HEK293T (cell line): ENCODE data around the gene ZFYVE21.

ENCODE experiments used
- ARNT ChIP-seq: fragments of 450-650 bp; IDR thresholded peaks from 2 replicates; pipeline ENCODE4 v1.6.1; 2017; ENCODE audit warnings: mild to moderate bottlenecking
- BHLHE40 ChIP-seq: fragments of 450-650 bp; IDR thresholded peaks from 2 replicates; pipeline ENCODE4 v1.6.1; 2016; ENCODE audit warnings: mild to moderate bottlenecking, moderate library complexity, borderline replicate concordance
- ELF4 ChIP-seq: fragments of 450-650 bp; IDR thresholded peaks from 2 replicates; pipeline ENCODE4 v1.6.1; 2017; ENCODE audit warnings: antibody characterized with exemption
- FOXA1 ChIP-seq: fragments of 450-650 bp; IDR thresholded peaks from 2 replicates; pipeline ENCODE4 v1.6.1; 2016; ENCODE audit warnings: mild to moderate bottlenecking
- HDGF ChIP-seq: fragments of 450-650 bp; IDR thresholded peaks from 2 replicates; pipeline ENCODE4 v1.6.1; 2017; ENCODE audit warnings: antibody characterized with exemption, borderline replicate concordance
- LEF1 ChIP-seq: fragments of 450-650 bp; IDR thresholded peaks from 2 replicates; pipeline ENCODE4 v1.6.1; 2017; ENCODE audit warnings: mild to moderate bottlenecking, borderline replicate concordance
- NFRKB ChIP-seq: fragments of 450-650 bp; IDR thresholded peaks from 2 replicates; pipeline ENCODE4 v1.6.1; 2016; ENCODE audit warnings: mild to moderate bottlenecking, moderate library complexity
- SUZ12 ChIP-seq: fragments of 450-650 bp; IDR thresholded peaks from 2 replicates; pipeline ENCODE4 v1.6.1; 2016; ENCODE audit warnings: mild to moderate bottlenecking
- TARDBP ChIP-seq: fragments of 450-650 bp; IDR thresholded peaks from 2 replicates; pipeline ENCODE4 v1.6.1; 2016
- ZNF384 ChIP-seq: fragments of 450-650 bp; IDR thresholded peaks from 2 replicates; pipeline ENCODE4 v1.6.1; 2016
- TF ChIP-seq, protein P1 (sequence below): fragments of 450-650 bp; IDR thresholded peaks from 2 replicates; pipeline ENCODE4 v1.6.1; 2016

DNA sequence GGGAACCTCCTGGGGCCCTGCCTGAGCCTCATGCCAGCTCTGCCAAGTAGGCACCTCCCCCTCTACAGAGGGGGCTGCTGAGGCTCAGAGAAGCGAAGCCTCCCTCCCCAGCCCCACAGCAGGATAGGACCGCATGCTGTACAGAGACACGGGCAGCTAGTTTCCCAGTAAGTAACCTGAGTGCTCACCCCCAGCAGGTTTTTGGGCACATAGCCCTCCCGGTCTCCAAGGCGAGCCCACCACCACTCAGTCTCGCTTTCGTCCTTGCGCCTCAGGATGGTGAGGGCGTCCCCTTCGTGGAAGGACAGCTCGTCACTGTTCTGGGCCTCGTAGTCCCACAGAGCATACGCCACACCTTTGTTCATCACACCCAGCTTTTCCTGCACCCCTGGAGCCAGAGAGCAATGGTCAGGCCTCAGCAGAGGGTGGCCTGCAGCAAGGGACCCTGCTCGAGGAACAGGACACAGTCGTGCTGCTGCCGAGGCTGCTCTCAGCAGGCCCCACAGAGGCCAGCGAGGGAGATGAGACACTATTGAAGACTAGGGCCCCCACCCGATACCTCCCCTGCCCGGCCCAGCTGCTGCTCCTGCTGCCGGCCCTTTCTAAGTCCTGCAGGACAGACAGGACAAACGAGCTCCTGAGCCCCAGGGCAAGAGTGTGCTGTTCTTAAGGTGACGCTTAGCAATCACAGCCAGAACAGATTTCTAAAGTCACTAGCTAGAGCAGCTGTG, 20.4 kb downstream of the ZFYVE21 start:
- TF ChIP-seq ELF4 (no peak), BHLHE40 (no peak), TARDBP (no peak), SUZ12 (no peak), ZNF384 (no peak), ARNT (no peak), LEF1 (no peak), HDGF (no peak), FOXA1 (no peak), NFRKB (no peak)
- TF ChIP-seq, protein P1, sequence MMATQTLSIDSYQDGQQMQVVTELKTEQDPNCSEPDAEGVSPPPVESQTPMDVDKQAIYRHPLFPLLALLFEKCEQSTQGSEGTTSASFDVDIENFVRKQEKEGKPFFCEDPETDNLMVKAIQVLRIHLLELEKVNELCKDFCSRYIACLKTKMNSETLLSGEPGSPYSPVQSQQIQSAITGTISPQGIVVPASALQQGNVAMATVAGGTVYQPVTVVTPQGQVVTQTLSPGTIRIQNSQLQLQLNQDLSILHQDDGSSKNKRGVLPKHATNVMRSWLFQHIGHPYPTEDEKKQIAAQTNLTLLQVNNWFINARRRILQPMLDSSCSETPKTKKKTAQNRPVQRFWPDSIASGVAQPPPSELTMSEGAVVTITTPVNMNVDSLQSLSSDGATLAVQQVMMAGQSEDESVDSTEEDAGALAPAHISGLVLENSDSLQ, result no peak
